ENCODE measurements around the gene SPOCK1. TPM values are rescaled to one million over a fixed set of nuclear protein-coding genes. Genes with fewer than 3 reads are reported as not detected.

The SPOCK1 gene
- total and polyA plus RNA-seq, 2 experiments from 2014 or later = 8.2 to 10.5 TPM

DNA sequence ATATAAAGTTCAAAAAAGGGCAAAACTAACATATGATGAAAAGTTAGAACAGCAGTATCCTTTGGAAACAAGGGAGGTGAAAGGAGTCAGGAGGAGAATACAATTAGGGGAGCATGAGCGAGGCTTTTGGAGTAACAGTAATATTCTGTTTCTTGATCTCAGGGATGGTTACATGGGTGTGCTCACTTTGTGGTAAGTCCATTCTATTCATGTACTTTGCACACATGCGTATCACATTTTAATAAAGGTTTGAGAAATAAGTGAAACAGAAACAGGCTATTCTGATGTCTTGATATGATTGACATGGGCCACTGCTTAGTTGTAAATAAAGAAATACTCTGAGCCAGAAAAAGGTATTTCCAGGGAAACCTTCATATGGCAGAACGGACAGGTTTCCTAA, 208.8 kb downstream of the SPOCK1 start:
- DNase-seq (ENCODE audit: low spot score) = no peak

DNA sequence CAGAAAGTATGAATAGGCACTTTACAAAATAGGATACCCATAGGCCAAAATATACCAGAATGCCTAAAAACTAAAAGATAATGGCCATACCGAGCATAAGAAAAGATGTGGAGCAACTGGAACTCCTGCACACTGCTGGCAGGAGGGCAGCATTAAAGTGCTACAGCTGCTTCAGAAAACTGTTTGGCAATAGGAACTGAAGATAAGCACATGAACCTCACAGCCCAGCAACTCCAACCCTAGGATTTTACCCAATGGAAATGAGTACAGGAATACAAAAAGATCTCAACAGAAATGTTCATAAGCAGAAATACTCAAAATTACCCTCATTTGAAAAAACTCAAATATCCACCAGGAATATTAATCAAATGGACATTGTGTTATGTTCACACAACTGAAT, 209.3 kb downstream of the SPOCK1 start:
- Histone ChIP-seq H4K20me1 (replicated peaks; ENCODE audit: insufficient read depth) (no peaks in the 10 kb centered on the region), H3K4me3 (no peak overlapping the region), H3K27ac (ENCODE audit: low read depth) (no peak overlapping the region), H3K79me2 (replicated peaks; ENCODE audit: insufficient read depth) (no peaks in the 10 kb centered on the region), H3K27me3 (ENCODE audit: insufficient read depth) (no peaks in the 10 kb centered on the region), H2AFZ (no peak overlapping the region), H3K9me2 (ENCODE audit: insufficient read depth) (no peaks in the 10 kb centered on the region), H3K36me3 (ENCODE audit: insufficient read depth) (no peaks in the 10 kb centered on the region), H3K4me1 (ENCODE audit: insufficient read depth) (no peaks in the 10 kb centered on the region), H3K4me2 (no peak overlapping the region), H3F3A (replicated peaks; ENCODE audit: low read depth) (no peaks in the 10 kb centered on the region)
- no peak for TF ChIP-seq ZNF331 (CRISPR knock-in tag; IDR thresholded peaks at IDR 0.05; ENCODE audit: low read depth)
- no peak for TF ChIP-seq EZH2 (IDR thresholded peaks at IDR 0.05; ENCODE audit: low read depth, unreplicated experiment)
- TF ChIP-seq, protein P1, sequence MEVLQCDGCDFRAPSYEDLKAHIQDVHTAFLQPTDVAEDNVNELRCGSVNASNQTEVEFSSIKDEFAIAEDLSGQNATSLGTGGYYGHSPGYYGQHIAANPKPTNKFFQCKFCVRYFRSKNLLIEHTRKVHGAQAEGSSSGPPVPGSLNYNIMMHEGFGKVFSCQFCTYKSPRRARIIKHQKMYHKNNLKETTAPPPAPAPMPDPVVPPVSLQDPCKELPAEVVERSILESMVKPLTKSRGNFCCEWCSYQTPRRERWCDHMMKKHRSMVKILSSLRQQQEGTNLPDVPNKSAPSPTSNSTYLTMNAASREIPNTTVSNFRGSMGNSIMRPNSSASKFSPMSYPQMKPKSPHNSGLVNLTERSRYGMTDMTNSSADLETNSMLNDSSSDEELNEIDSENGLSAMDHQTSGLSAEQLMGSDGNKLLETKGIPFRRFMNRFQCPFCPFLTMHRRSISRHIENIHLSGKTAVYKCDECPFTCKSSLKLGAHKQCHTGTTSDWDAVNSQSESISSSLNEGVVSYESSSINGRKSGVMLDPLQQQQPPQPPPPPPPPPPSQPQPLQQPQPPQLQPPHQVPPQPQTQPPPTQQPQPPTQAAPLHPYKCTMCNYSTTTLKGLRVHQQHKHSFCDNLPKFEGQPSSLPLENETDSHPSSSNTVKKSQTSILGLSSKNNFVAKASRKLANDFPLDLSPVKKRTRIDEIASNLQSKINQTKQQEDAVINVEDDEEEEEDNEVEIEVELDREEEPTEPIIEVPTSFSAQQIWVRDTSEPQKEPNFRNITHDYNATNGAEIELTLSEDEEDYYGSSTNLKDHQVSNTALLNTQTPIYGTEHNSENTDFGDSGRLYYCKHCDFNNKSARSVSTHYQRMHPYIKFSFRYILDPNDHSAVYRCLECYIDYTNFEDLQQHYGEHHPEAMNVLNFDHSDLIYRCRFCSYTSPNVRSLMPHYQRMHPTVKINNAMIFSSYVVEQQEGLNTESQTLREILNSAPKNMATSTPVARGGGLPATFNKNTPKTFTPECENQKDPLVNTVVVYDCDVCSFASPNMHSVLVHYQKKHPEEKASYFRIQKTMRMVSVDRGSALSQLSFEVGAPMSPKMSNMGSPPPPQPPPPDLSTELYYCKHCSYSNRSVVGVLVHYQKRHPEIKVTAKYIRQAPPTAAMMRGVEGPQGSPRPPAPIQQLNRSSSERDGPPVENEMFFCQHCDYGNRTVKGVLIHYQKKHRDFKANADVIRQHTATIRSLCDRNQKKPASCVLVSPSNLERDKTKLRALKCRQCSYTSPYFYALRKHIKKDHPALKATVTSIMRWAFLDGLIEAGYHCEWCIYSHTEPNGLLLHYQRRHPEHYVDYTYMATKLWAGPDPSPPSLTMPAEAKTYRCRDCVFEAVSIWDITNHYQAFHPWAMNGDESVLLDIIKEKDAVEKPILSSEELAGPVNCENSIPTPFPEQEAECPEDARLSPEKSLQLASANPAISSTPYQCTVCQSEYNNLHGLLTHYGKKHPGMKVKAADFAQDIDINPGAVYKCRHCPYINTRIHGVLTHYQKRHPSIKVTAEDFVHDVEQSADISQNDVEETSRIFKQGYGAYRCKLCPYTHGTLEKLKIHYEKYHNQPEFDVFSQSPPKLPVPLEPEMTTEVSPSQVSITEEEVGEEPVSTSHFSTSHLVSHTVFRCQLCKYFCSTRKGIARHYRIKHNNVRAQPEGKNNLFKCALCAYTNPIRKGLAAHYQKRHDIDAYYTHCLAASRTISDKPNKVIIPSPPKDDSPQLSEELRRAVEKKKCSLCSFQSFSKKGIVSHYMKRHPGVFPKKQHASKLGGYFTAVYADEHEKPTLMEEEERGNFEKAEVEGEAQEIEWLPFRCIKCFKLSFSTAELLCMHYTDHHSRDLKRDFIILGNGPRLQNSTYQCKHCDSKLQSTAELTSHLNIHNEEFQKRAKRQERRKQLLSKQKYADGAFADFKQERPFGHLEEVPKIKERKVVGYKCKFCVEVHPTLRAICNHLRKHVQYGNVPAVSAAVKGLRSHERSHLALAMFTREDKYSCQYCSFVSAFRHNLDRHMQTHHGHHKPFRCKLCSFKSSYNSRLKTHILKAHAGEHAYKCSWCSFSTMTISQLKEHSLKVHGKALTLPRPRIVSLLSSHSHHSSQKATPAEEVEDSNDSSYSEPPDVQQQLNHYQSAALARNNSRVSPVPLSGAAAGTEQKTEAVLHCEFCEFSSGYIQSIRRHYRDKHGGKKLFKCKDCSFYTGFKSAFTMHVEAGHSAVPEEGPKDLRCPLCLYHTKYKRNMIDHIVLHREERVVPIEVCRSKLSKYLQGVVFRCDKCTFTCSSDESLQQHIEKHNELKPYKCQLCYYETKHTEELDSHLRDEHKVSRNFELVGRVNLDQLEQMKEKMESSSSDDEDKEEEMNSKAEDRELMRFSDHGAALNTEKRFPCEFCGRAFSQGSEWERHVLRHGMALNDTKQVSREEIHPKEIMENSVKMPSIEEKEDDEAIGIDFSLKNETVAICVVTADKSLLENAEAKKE (CRISPR knock-in tag; IDR thresholded peaks at IDR 0.05) = no peak
- TF ChIP-seq EZH2phosphoT487 (IDR thresholded peaks at IDR 0.05; ENCODE audit: unreplicated experiment) = no peak
- TF ChIP-seq STAT1 (IDR thresholded peaks at IDR 0.05; ENCODE audit: unreplicated experiment) = no peak
- no peak for TF ChIP-seq POLR2AphosphoS5 (IDR thresholded peaks at IDR 0.05; ENCODE audit: low read depth)
- no peak for TF ChIP-seq ZNF114 (CRISPR knock-in tag; IDR thresholded peaks at IDR 0.05)
- TF ChIP-seq, protein P2, sequence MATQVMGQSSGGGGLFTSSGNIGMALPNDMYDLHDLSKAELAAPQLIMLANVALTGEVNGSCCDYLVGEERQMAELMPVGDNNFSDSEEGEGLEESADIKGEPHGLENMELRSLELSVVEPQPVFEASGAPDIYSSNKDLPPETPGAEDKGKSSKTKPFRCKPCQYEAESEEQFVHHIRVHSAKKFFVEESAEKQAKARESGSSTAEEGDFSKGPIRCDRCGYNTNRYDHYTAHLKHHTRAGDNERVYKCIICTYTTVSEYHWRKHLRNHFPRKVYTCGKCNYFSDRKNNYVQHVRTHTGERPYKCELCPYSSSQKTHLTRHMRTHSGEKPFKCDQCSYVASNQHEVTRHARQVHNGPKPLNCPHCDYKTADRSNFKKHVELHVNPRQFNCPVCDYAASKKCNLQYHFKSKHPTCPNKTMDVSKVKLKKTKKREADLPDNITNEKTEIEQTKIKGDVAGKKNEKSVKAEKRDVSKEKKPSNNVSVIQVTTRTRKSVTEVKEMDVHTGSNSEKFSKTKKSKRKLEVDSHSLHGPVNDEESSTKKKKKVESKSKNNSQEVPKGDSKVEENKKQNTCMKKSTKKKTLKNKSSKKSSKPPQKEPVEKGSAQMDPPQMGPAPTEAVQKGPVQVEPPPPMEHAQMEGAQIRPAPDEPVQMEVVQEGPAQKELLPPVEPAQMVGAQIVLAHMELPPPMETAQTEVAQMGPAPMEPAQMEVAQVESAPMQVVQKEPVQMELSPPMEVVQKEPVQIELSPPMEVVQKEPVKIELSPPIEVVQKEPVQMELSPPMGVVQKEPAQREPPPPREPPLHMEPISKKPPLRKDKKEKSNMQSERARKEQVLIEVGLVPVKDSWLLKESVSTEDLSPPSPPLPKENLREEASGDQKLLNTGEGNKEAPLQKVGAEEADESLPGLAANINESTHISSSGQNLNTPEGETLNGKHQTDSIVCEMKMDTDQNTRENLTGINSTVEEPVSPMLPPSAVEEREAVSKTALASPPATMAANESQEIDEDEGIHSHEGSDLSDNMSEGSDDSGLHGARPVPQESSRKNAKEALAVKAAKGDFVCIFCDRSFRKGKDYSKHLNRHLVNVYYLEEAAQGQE (IDR thresholded peaks at IDR 0.05; ENCODE audit: unreplicated experiment) = no peak
- no peak for TF ChIP-seq NANOG (IDR thresholded peaks at IDR 0.05; ENCODE audit: borderline replicate concordance)
- Mint-ChIP-seq H3K27ac (no peak overlapping the region), H3K36me3 (ENCODE audit: low read depth) (no peaks in the 10 kb centered on the region), H3K4me1 (peaks cover 2% of the 10 kb centered on the region; the same call in 1 of the 3 replicates), H3K27me3 (ENCODE audit: insufficient read depth, low read depth, poor library complexity) (peaks cover 3% of the 10 kb centered on the region), H3K4me3 (no peak overlapping the region), H3K9me3 (no peaks in the 10 kb centered on the region; the same call in 2 of the 3 replicates)
- no peak for ATAC-seq
- DNase-seq (ENCODE audit: low spot score) = no peak

More for the DNA sequence above, 208.8 kb downstream of the SPOCK1 start:
- Mint-ChIP-seq H3K36me3 (ENCODE audit: low read depth) (no peaks in the 10 kb centered on the region), H3K9me3 (no peaks in the 10 kb centered on the region; the same call in 2 of the 3 replicates), H3K4me1 (peaks cover 2% of the 10 kb centered on the region; the same call in 1 of the 3 replicates), H3K27ac (no peak overlapping the region), H3K27me3 (ENCODE audit: insufficient read depth, low read depth, poor library complexity) (peaks cover 3% of the 10 kb centered on the region), H3K4me3 (no peak overlapping the region)
- Histone ChIP-seq H3K4me3 (no peak overlapping the region), H3K36me3 (ENCODE audit: insufficient read depth) (no peaks in the 10 kb centered on the region), H3K27me3 (ENCODE audit: insufficient read depth) (no peaks in the 10 kb centered on the region), H2AFZ (no peak overlapping the region), H3K27ac (ENCODE audit: low read depth) (no peak overlapping the region), H4K20me1 (replicated peaks; ENCODE audit: insufficient read depth) (no peaks in the 10 kb centered on the region), H3K4me1 (ENCODE audit: insufficient read depth) (no peaks in the 10 kb centered on the region), H3K4me2 (no peak overlapping the region), H3F3A (replicated peaks; ENCODE audit: low read depth) (no peaks in the 10 kb centered on the region), H3K79me2 (replicated peaks; ENCODE audit: insufficient read depth) (no peaks in the 10 kb centered on the region), H3K9me2 (ENCODE audit: insufficient read depth) (no peaks in the 10 kb centered on the region)
- no peak for ATAC-seq
- TF ChIP-seq NANOG (IDR thresholded peaks at IDR 0.05; ENCODE audit: borderline replicate concordance) = no peak

All from GM23338 (cell line).